Left lung (tissue), 10 donors: Measurements from ENCODE around the gene MKLN1. TPM values are rescaled to one million over a fixed set of nuclear protein-coding genes. Genes with fewer than 3 reads are reported as not detected.
A peak's percentile ranks its signal among the peaks of the same experiment; 100 is the strongest.

Experiments
- ATAC-seq: fragments of 200-7000 bp; cut with Tn5 transposase; one replicate; pipeline ENCODE4 v1.9.1; 2020; ENCODE audit warnings: moderate library complexity
- DNase-seq, 4 donors: peaks; one replicate each; pipeline ENCODE4 v3.0.0-alpha.2; 2013 to 2020
- H3K27ac ChIP-seq, 2 donors: fragments of 200-600 bp; sonication (generic) in 1 of 2; one replicate each; pipeline versions ENCODE4 v1.5.0 to v1.8.0; 2020 to 2021
- H3K27me3 ChIP-seq, 2 donors: fragments of 200-600 bp; sonication (generic) in 1 of 2; one replicate each; pipeline versions ENCODE4 v1.5.0 to v1.8.0; 2020 to 2021
- H3K36me3 ChIP-seq, 2 donors: fragments of 200-600 bp; sonication (generic) in 1 of 2; one replicate each; pipeline versions ENCODE4 v1.5.0 to v1.8.0; 2020 to 2021
- H3K4me1 ChIP-seq, 2 donors: fragments of 200-600 bp; one replicate each; pipeline ENCODE4 v1.8.0; 2021
- H3K4me3 ChIP-seq, 2 donors: fragments of 200-600 bp; sonication (generic) in 1 of 2; one replicate each; pipeline versions ENCODE4 v1.5.0 to v1.8.0; 2020 to 2021; ENCODE audit warnings: mild to moderate bottlenecking in 1 of 2
- H3K9me3 ChIP-seq, 2 donors: fragments of 200-600 bp; sonication (generic) in 1 of 2; one replicate each; pipeline versions ENCODE4 v1.5.0 to v1.8.0; 2020 to 2021
- CTCF ChIP-seq, 2 donors: fragments of 200-600 bp; sonication (generic) in 1 of 2; IDR thresholded peaks; one replicate each; pipeline versions ENCODE4 v1.5.0 to v1.8.0; 2021; ENCODE audit warnings: antibody characterized with exemption in 2 of 2
- intact Hi-C, 2 donors: fragments of 100-400 bp; cut with DNase I; formaldehyde crosslinking; loops; one replicate each; pipeline versions ENCODE4 v1.11.2 to v1.14.2; 2022
- polyA plus RNA-seq, 6 donors: library from polyadenylated mRNA; unstranded; fragments of 120-200 nt; gene quantifications; one replicate each; pipeline ENCODE4 v1.2.1, GENCODE V29; 2013; ENCODE audit not compliant: insufficient read length in 6 of 6
- total RNA-seq, 2 donors: library from RNA; stranded (reverse); fragmentation: NEBNext Ultra II Directional; extraction: Animal tissue kit (Norgen Biotek cat#: 25700); gene quantifications; one replicate each; pipeline ENCODE4 v1.2.1, GENCODE V29; 2021
- donor health status: DM: no; HTN: yes; CAD: no.
- donor health status: DM: no; HTN: no; CAD: no.

MKLN1 gene
- total and polyA plus RNA-seq, 8 donors, result 38.7 to 49.0 (median 44.5) TPM

- Histone ChIP-seq H3K36me3 (peaks cover 0 to 50% of the 10 kb centered on the region in 2 donors), H3K4me1 (peaks cover 8 to 13% of the 10 kb centered on the region in 2 donors), H3K27me3 (no peaks in the 10 kb centered on the region), H3K4me3 (no peak overlapping the region), H3K9me3 (no peaks in the 10 kb centered on the region), H3K27ac (no peak overlapping the region)
- DNase-seq (no peak), ATAC-seq (no peak)
- intact Hi-C loops, result no loop called here
- no peak for TF ChIP-seq CTCF (IDR thresholded peaks at IDR 0.05)
These were observed 172.7 kb downstream of the MKLN1 start for GRCh38 chr7:131500357-131500756.

- Histone ChIP-seq H3K27me3 (no peaks in the 10 kb centered on the region), H3K27ac (no peak overlapping the region), H3K36me3 (peaks cover 0 to 57% of the 10 kb centered on the region in 2 donors), H3K4me1 (peaks cover 8 to 13% of the 10 kb centered on the region in 2 donors), H3K4me3 (no peak overlapping the region), H3K9me3 (no peaks in the 10 kb centered on the region)
- ATAC-seq (no peak), DNase-seq (no peak)
- no peak for TF ChIP-seq CTCF (IDR thresholded peaks at IDR 0.05)
- intact Hi-C loops, result no loop called here
These were observed 173.7 kb downstream of the MKLN1 start for GRCh38 chr7:131501422-131501821.

- H3K36me3 ChIP-seq, result peaks cover 0 to 50% of the 10 kb centered on the region in 2 donors
- DNase-seq (no peak), ATAC-seq (no peak)
- no peak overlapping the region for H3K4me3 ChIP-seq
- H3K27me3 ChIP-seq, result no peaks in the 10 kb centered on the region
- no peaks in the 10 kb centered on the region for H3K9me3 ChIP-seq
- intact Hi-C loops, result no loop called here
- H3K27ac ChIP-seq, result peak overlapping the region in 1 of 2 donors; percentile 33
- H3K4me1 ChIP-seq, result peaks cover 8 to 13% of the 10 kb centered on the region in 2 donors
- no peak for TF ChIP-seq CTCF (IDR thresholded peaks at IDR 0.05)
These were observed 174.4 kb downstream of the MKLN1 start for GRCh38 chr7:131501930-131502685.

GRCh38 chr7:131502810-131503508, 175.3 kb downstream of the MKLN1 start:
- peak overlapping the region in 1 of 2 donors; percentile 33 for H3K27ac ChIP-seq
- TF ChIP-seq CTCF (IDR thresholded peaks at IDR 0.05), result no peak
- H3K36me3 ChIP-seq, result peaks cover 0 to 42% of the 10 kb centered on the region in 2 donors
- H3K27me3 ChIP-seq, result no peaks in the 10 kb centered on the region
- no peak overlapping the region for H3K4me3 ChIP-seq
- intact Hi-C loops, result no loop called here
- no peaks in the 10 kb centered on the region for H3K9me3 ChIP-seq
- peaks cover 11 to 17% of the 10 kb centered on the region in 2 donors for H3K4me1 ChIP-seq
- ATAC-seq (peak; percentile 23), DNase-seq (peak in 1 of 4 donors; percentile 58)

- no peak for ATAC-seq
- no peak for DNase-seq
- H3K27me3 ChIP-seq, result no peaks in the 10 kb centered on the region
- peaks cover 0 to 36% of the 10 kb centered on the region in 2 donors for H3K36me3 ChIP-seq
- peaks cover 13 to 22% of the 10 kb centered on the region in 2 donors for H3K4me1 ChIP-seq
- no peaks in the 10 kb centered on the region for H3K9me3 ChIP-seq
- peak overlapping the region in 1 of 2 donors; percentile 23 for H3K27ac ChIP-seq
- TF ChIP-seq CTCF (IDR thresholded peaks at IDR 0.05), result no peak
- no peak overlapping the region for H3K4me3 ChIP-seq
- intact Hi-C loops, result no loop called here
These were observed 176.0 kb downstream of the MKLN1 start for GRCh38 chr7:131503639-131504038.
